Right lobe of liver (tissue), 6 donors: ENCODE data around the gene MKNK1. TPM values are rescaled to one million over a fixed set of nuclear protein-coding genes. Genes with fewer than 3 reads are reported as not detected.

Experiments used
- ATAC-seq, 4 donors: fragments of 200-7000 bp; cut with Tn5 transposase; one replicate each; pipeline ENCODE4 v1.9.1; 2020; ENCODE audit warnings: mild to moderate bottlenecking in 4 of 4, moderate library complexity in 4 of 4
- DNase-seq, 3 donors: peaks; one replicate each; pipeline ENCODE4 v3.0.0-alpha.2; 2020
- H3K27ac ChIP-seq, 3 donors: fragments of 200-600 bp; one replicate each; pipeline ENCODE4 v1.8.0; 2022
- H3K27me3 ChIP-seq, 2 donors: fragments of 200-600 bp; one replicate each; pipeline ENCODE4 v1.8.0; 2022
- H3K36me3 ChIP-seq, 4 donors: fragments of 200-600 bp; sonication (generic) in 1 of 4; one replicate each; pipeline versions ENCODE4 v1.5.1 to v1.8.0; 2017 to 2022; ENCODE audit warnings: control low read depth in 1 of 4
- H3K4me1 ChIP-seq, 4 donors: fragments of 200-600 bp; sonication (generic) in 1 of 4; one replicate each; pipeline versions ENCODE4 v1.5.1 to v1.8.0; 2017 to 2022; ENCODE audit warnings: control low read depth in 1 of 4
- H3K4me3 ChIP-seq, 3 donors: fragments of 200-600 bp; one replicate each; pipeline ENCODE4 v1.8.0; 2022
- H3K9me3 ChIP-seq, 4 donors: fragments of 200-600 bp; sonication (generic) in 1 of 4; one replicate each; pipeline versions ENCODE4 v1.5.1 to v1.8.0; 2017 to 2022; ENCODE audit warnings: control low read depth in 1 of 4
- POLR2A ChIP-seq: fragments of 450-650 bp; IDR thresholded peaks from one replicate; pipeline ENCODE4 v1.6.1; 2017; ENCODE audit warnings: antibody characterized with exemption, mild to moderate bottlenecking
- WGBS: methylation state at CpG from one replicate; pipeline ENCODE4 v1.1.6; 2018; ENCODE audit warnings: low coverage, low lambda C conversion rate; ENCODE audit not compliant: insufficient coverage; ENCODE audit errors: missing lambda C conversion rate; 5-methylcytosine and 5-hydroxymethylcytosine counted together
- intact Hi-C, 2 donors: fragments of 100-400 bp; cut with DNase I; formaldehyde crosslinking; loops; one replicate each; pipeline versions ENCODE4 v1.11.2 to v1.14.1; 2022
- total RNA-seq, 6 experiments: library from RNA; depleted of rRNA in 2 of 6; stranded (reverse); fragments of >200 nt in 2 of 6; fragmentation: NEBNext Ultra II Directional in 3 of 6; extraction: Animal tissue kit (Norgen Biotek cat#: 25700) in 3 of 6; gene quantifications; one replicate each; pipeline versions ENCODE4 v1.1.0 to v1.2.4, GENCODE V29; 2016 to 2023
- TF ChIP-seq, protein P1 (sequence below), 4 donors: fragments of 200-600 bp in 3 of 4; fragments of 450-650 bp in 1 of 4; IDR thresholded peaks; one replicate each; pipeline versions ENCODE4 v1.5.1 to v1.8.0; 2016 to 2022; ENCODE audit warnings: antibody characterized with exemption in 4 of 4, mild to moderate bottlenecking in 2 of 4
- donor health status: DM: no; HTN: yes; CAD: no.
- donor health status: DM: no; HTN: no; CAD: no.
- donor health status: DM: no; HTN: no; CAD: no.
- donor health status: DM: no; HTN: yes; CAD: no.
- donor health status: DM: no; HTN: yes; CAD: no.

Gene MKNK1
- total RNA-seq, 6 experiments from 2014 or later, result 17.5 to 27.2 (median 20.8) TPM

DNA sequence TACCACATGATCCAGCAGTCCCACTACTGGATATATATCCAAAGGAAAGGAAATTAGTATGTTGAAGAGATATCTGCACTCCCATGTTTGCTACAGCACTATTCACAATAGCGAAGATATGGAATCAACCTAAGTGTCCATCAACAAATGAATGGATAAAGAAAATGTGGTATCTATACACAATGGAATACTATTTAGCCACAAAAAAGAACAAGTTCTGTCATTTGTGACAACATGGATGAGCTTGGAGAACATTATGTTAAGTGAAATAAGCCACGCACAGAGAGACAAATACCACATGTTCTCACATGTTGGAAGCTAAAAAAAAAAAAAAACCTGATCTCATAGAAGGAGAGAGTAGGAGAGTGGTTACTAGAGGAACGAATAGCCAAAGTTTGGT, 46.4 kb upstream of the MKNK1 start:
- TF ChIP-seq POLR2A, result no peak
- TF ChIP-seq, protein P1, sequence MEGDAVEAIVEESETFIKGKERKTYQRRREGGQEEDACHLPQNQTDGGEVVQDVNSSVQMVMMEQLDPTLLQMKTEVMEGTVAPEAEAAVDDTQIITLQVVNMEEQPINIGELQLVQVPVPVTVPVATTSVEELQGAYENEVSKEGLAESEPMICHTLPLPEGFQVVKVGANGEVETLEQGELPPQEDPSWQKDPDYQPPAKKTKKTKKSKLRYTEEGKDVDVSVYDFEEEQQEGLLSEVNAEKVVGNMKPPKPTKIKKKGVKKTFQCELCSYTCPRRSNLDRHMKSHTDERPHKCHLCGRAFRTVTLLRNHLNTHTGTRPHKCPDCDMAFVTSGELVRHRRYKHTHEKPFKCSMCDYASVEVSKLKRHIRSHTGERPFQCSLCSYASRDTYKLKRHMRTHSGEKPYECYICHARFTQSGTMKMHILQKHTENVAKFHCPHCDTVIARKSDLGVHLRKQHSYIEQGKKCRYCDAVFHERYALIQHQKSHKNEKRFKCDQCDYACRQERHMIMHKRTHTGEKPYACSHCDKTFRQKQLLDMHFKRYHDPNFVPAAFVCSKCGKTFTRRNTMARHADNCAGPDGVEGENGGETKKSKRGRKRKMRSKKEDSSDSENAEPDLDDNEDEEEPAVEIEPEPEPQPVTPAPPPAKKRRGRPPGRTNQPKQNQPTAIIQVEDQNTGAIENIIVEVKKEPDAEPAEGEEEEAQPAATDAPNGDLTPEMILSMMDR (IDR thresholded peaks at IDR 0.05), result no peak
- Histone ChIP-seq H3K27me3 (no peaks in the 10 kb centered on the region), H3K27ac (no peak overlapping the region), H3K4me1 (no peaks in the 10 kb centered on the region), H3K9me3 (no peaks in the 10 kb centered on the region), H3K36me3 (peaks cover 0 to 13% (median 2%) of the 10 kb centered on the region in 4 donors), H3K4me3 (no peak overlapping the region)
- WGBS, result 96% methylated on average over 2 of the region's 3 CpGs
- intact Hi-C loops, result no loop called here
- no peak for DNase-seq
- no peak for ATAC-seq

GRCh38 chr1:46649764-46650163, 45.7 kb upstream of the MKNK1 start:
- TF ChIP-seq, protein P1 (IDR thresholded peaks at IDR 0.05), result no peak
- TF ChIP-seq POLR2A, result no peak
- 94% methylated on average over 2 of the region's 2 CpGs for WGBS
- intact Hi-C loops, result no loop called here
- Histone ChIP-seq H3K4me3 (no peak overlapping the region), H3K9me3 (no peaks in the 10 kb centered on the region), H3K4me1 (no peaks in the 10 kb centered on the region), H3K27me3 (no peaks in the 10 kb centered on the region), H3K36me3 (peaks cover 0 to 11% (median 0%) of the 10 kb centered on the region in 4 donors), H3K27ac (no peak overlapping the region)
- no peak for ATAC-seq
- DNase-seq, result no peak

- ATAC-seq, result no peak
- H3K4me1 ChIP-seq, result peaks cover 0 to 6% (median 0%) of the 10 kb centered on the region in 4 donors
- H3K27me3 ChIP-seq, result no peaks in the 10 kb centered on the region
- H3K27ac ChIP-seq, result no peak overlapping the region
- WGBS, result 100% methylated on average over 3 of the region's 3 CpGs
- H3K4me3 ChIP-seq, result no peak overlapping the region
- no peak for DNase-seq
- intact Hi-C loops, result no loop called here
- H3K36me3 ChIP-seq, result peaks cover 0 to 11% (median 0%) of the 10 kb centered on the region in 4 donors
- no peaks in the 10 kb centered on the region for H3K9me3 ChIP-seq
- TF ChIP-seq, protein P1 (IDR thresholded peaks at IDR 0.05), result no peak
Observed at GRCh38 chr1:46647611-46648010, 43.5 kb upstream of the MKNK1 start.

- H3K27ac ChIP-seq, result no peak overlapping the region
- TF ChIP-seq POLR2A, result no peak
- TF ChIP-seq, protein P1 (IDR thresholded peaks at IDR 0.05), result no peak
- no peaks in the 10 kb centered on the region for H3K9me3 ChIP-seq
- no peaks in the 10 kb centered on the region for H3K27me3 ChIP-seq
- WGBS, result 95% methylated on average over 2 of the region's 2 CpGs
- peaks cover 0 to 4% (median 0%) of the 10 kb centered on the region in 4 donors for H3K36me3 ChIP-seq
- ATAC-seq, result no peak
- intact Hi-C loops, result no loop called here
- no peak overlapping the region for H3K4me3 ChIP-seq
- peaks cover 0 to 6% (median 0%) of the 10 kb centered on the region in 4 donors for H3K4me1 ChIP-seq
- no peak for DNase-seq
Observed at GRCh38 chr1:46646844-46647243, 42.8 kb upstream of the MKNK1 start.

GRCh38 chr1:46646331-46646730, 42.3 kb upstream of the MKNK1 start:
- WGBS, result 84% methylated on average over 1 of the region's 1 CpG
- H3K36me3 ChIP-seq, result peaks cover 0 to 4% (median 0%) of the 10 kb centered on the region in 4 donors
- TF ChIP-seq POLR2A, result no peak
- TF ChIP-seq, protein P1 (IDR thresholded peaks at IDR 0.05), result no peak

More at GRCh38 chr1:46646331-46646730, 42.3 kb upstream of the MKNK1 start:
- ATAC-seq (no peak), DNase-seq (no peak)
- Histone ChIP-seq H3K4me1 (peaks cover 0 to 6% (median 0%) of the 10 kb centered on the region in 4 donors), H3K27me3 (no peaks in the 10 kb centered on the region), H3K4me3 (no peak overlapping the region), H3K27ac (no peak overlapping the region), H3K9me3 (no peaks in the 10 kb centered on the region)
- intact Hi-C loops, result no loop called here
